Measurements from ENCODE around the gene ENAM.
A peak's percentile ranks its signal among the peaks of the same experiment; 100 is the strongest.

Gene ENAM

GRCh38 chr4:70628444-70628843 is at the start of gene ENAM:
Gene ENAM (plus strand): TSS chr4:70628744. CDS start chr4:70629501, 757 bp downstream.
- no peak for DNase-seq

- no peak for DNase-seq
Observed at GRCh38 chr4:70581980-70582379, 46.6 kb upstream of the ENAM start.

GRCh38 chr4:70583952-70584834 is 44.4 kb upstream of the ENAM start:
- no peak for DNase-seq

GRCh38 chr4:70586841-70587240 is 41.7 kb upstream of the ENAM start:
- no peak for DNase-seq

GRCh38 chr4:70589785-70590184 is 38.8 kb upstream of the ENAM start:
- DNase-seq, result no peak

- no peak for DNase-seq
Observed at GRCh38 chr4:70591955-70592582, 36.5 kb upstream of the ENAM start, which contains the start of gene AMBN. Gene AMBN (plus strand): TSS chr4:70592256. CDS start chr4:70592359, 103 bp downstream.

- no peak for DNase-seq
Observed at GRCh38 chr4:70594196-70594595, 34.3 kb upstream of the ENAM start.

GRCh38 chr4:70600305-70600704 is 28.2 kb upstream of the ENAM start:
- DNase-seq, result no peak

- no peak for DNase-seq
Observed at GRCh38 chr4:70600977-70601376, 27.6 kb upstream of the ENAM start.

- DNase-seq, result peak; percentile 66
Observed at GRCh38 chr4:70601422-70602039, 27.0 kb upstream of the ENAM start.

- no peak for DNase-seq
Observed at GRCh38 chr4:70603856-70604255, 24.7 kb upstream of the ENAM start.

- no peak for DNase-seq
Observed at GRCh38 chr4:70606459-70606858, 22.1 kb upstream of the ENAM start.

- no peak for DNase-seq
Observed at GRCh38 chr4:70607334-70607853, 21.1 kb upstream of the ENAM start.

GRCh38 chr4:70608324-70608723 is 20.2 kb upstream of the ENAM start:
- DNase-seq, result no peak

- DNase-seq, result no peak
Observed at GRCh38 chr4:70613306-70614183, 15.0 kb upstream of the ENAM start.

- DNase-seq, result no peak
Observed at GRCh38 chr4:70614184-70614555, 14.4 kb upstream of the ENAM start.

- DNase-seq, result no peak
Observed at GRCh38 chr4:70619288-70619687, 9.3 kb upstream of the ENAM start.

GRCh38 chr4:70619778-70620177 is 8.8 kb upstream of the ENAM start:
- DNase-seq, result no peak

- no peak for DNase-seq
Observed at GRCh38 chr4:70623323-70623722, 5.2 kb upstream of the ENAM start.

GRCh38 chr4:70624226-70624793 is 4.2 kb upstream of the ENAM start:
- DNase-seq, result no peak

GRCh38 chr4:70627620-70628019 is 924 bp upstream of the ENAM start:
- DNase-seq, result no peak

- DNase-seq, result no peak
Observed at GRCh38 chr4:70629469-70630090, 1.0 kb downstream of the ENAM start.

Data from stimulated activated CD4-positive, alpha-beta T cell treated with anti-CD3 and anti-CD28 coated beads, Interleukin-4, amount 100 ng/mL, for 24 hours (primary cell).